ENCODE results near the gene SOX15.

SOX15 gene

GRCh38 chr17:7538891-7539545, 50.9 kb downstream of the SOX15 start:
- no peaks in the 10 kb centered on the region for H3K4me1 ChIP-seq (ENCODE audit: low read depth, poor library complexity, severe bottlenecking)
- H4K20me1 ChIP-seq (ENCODE audit: insufficient read depth) = no peaks in the 10 kb centered on the region
- H3K9ac ChIP-seq = no peak overlapping the region
- H3K27me3 ChIP-seq (ENCODE audit: insufficient read depth, low read depth) = no peaks in the 10 kb centered on the region
- TF ChIP-seq CTCF (conservative IDR thresholded peaks at IDR 0.05; ENCODE audit: low read depth, low read length) = no peak
- H3K27ac ChIP-seq = no peak overlapping the region
- H3K79me2 ChIP-seq (ENCODE audit: insufficient read depth, low read depth) = no peaks in the 10 kb centered on the region
- no peaks in the 10 kb centered on the region for H3K36me3 ChIP-seq (ENCODE audit: insufficient read depth)
- no peak overlapping the region for H3K4me2 ChIP-seq
- no peak overlapping the region for H2AFZ ChIP-seq (ENCODE audit: low read depth)
- no peak overlapping the region for H3K4me3 ChIP-seq (IDR thresholded peaks at IDR 0.05; ENCODE audit: insufficient read depth, low read depth, low read length)
